SK-N-SH (cell line): Measurements from ENCODE around the gene SLC13A3.

Experiments
- FOSL2 ChIP-seq: IDR thresholded peaks from 2 replicates; pipeline ENCODE4 v1.4.0; 2012; ENCODE audit warnings: low read depth, mild to moderate bottlenecking, moderate library complexity, borderline replicate concordance
- POLR2AphosphoS5 ChIP-seq: IDR thresholded peaks from 2 replicates; pipeline ENCODE4 v1.6.1; 2012; ENCODE audit warnings: low read depth, low read length

DNA sequence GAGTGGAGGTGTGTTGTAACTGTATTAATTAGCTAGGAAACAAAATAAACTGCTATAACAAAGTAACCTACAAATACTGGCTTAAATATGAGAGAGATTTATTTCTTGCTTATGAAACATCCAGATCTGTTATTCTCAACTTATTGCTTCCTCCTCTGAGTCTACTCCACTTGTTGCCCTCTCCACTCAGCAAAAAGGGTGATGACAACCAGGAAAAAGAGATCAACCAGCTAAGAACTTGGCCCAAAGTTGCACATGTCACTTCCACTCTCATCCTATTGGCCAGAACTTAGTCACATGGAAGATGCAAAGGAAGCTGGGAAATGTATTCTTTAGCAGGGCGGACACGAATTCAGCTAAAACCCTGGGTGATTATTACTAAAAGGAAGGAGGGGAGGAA lies 43.2 kb upstream of the SLC13A3 start:
- TF ChIP-seq POLR2AphosphoS5 (peak; percentile 28; the same call in 1 of the 2 replicates), FOSL2 (no peak)
